ENCODE results near the gene PPP4R2. TPM values are rescaled to one million over a fixed set of nuclear protein-coding genes. Genes with fewer than 3 reads are reported as not detected.

PPP4R2 gene
- total RNA-seq, 4 donors from 2014 or later, result 31.0 to 60.5 (median 47.0) TPM

GRCh38 chr3:72995337-72995736 lies 1.3 kb upstream of the PPP4R2 start:
- H3K4me3 ChIP-seq, result no peak overlapping the region
- peak in 1 of 2 donors; percentile 28 for DNase-seq
- intact Hi-C loops (cut with DNase I; ENCODE audit: low total_unique reads), result loop anchor here (5.0 to 10.0 kb wide), 2 partner anchors 108 to 551 kb away; partner anchors contain the start of genes GXYLT2 and RYBP
- peaks cover 28 to 32% of the 10 kb centered on the region in 2 donors for H3K4me1 ChIP-seq
- no peaks in the 10 kb centered on the region for H3K27me3 ChIP-seq
- no peaks in the 10 kb centered on the region for H3K9me3 ChIP-seq
- in situ Hi-C loops (cut with MboI; ENCODE audit: low sequenced_read_pairs in 4 of 4), result no loop called here
- H3K36me3 ChIP-seq, result no peaks in the 10 kb centered on the region
- H3K27ac ChIP-seq, result peak overlapping the region; percentile 90 to 99 (median 98)
- TF ChIP-seq, protein P1, sequence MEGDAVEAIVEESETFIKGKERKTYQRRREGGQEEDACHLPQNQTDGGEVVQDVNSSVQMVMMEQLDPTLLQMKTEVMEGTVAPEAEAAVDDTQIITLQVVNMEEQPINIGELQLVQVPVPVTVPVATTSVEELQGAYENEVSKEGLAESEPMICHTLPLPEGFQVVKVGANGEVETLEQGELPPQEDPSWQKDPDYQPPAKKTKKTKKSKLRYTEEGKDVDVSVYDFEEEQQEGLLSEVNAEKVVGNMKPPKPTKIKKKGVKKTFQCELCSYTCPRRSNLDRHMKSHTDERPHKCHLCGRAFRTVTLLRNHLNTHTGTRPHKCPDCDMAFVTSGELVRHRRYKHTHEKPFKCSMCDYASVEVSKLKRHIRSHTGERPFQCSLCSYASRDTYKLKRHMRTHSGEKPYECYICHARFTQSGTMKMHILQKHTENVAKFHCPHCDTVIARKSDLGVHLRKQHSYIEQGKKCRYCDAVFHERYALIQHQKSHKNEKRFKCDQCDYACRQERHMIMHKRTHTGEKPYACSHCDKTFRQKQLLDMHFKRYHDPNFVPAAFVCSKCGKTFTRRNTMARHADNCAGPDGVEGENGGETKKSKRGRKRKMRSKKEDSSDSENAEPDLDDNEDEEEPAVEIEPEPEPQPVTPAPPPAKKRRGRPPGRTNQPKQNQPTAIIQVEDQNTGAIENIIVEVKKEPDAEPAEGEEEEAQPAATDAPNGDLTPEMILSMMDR (IDR thresholded peaks at IDR 0.05 in 4 of 5, conservative IDR thresholded peaks at IDR 0.05 in 1 of 5), result no peak
- TF ChIP-seq POLR2A (IDR thresholded peaks at IDR 0.05), result no peak
- peak in 1 of 2 donors; percentile 17 for ATAC-seq

DNA sequence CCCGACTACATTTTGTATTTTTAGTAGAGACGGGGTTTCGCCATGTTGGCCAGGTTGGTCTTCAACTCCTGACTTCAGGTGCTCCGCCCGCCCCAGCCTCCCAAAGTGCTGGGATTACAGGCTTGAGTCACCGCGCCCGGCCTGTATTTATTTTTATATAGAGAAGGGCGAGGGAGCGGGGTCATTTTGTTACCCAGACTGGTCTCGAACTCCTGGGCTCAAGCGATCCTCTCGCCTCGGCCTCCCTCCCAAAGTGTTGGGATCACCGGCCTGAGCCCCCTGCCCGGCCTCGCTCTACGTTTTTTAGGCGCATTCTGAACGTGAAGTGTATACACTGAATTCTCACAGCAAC lies 514 bp upstream of the PPP4R2 start:
- intact Hi-C loops (cut with DNase I; ENCODE audit: low total_unique reads), result loop anchor here (1.0 to 10.0 kb wide), 4 partner anchors 61 to 551 kb away; partner anchors contain the start of genes GXYLT2, RYBP and SHQ1
- Histone ChIP-seq H3K4me1 (peaks cover 36 to 39% of the 10 kb centered on the region in 2 donors), H3K27ac (peak overlapping the region; percentile 90 to 99 (median 98)), H3K9me3 (no peaks in the 10 kb centered on the region), H3K4me3 (peak overlapping the region; percentile 91 to 94 (median 93)), H3K36me3 (no peaks in the 10 kb centered on the region), H3K27me3 (no peaks in the 10 kb centered on the region)
- TF ChIP-seq POLR2A (IDR thresholded peaks at IDR 0.05), result no peak
- TF ChIP-seq, protein P1 (IDR thresholded peaks at IDR 0.05 in 4 of 5, conservative IDR thresholded peaks at IDR 0.05 in 1 of 5), result no peak
- in situ Hi-C loops (cut with MboI; ENCODE audit: low sequenced_read_pairs in 4 of 4), result no loop called here
- no peak for ATAC-seq
- DNase-seq, result no peak

DNA sequence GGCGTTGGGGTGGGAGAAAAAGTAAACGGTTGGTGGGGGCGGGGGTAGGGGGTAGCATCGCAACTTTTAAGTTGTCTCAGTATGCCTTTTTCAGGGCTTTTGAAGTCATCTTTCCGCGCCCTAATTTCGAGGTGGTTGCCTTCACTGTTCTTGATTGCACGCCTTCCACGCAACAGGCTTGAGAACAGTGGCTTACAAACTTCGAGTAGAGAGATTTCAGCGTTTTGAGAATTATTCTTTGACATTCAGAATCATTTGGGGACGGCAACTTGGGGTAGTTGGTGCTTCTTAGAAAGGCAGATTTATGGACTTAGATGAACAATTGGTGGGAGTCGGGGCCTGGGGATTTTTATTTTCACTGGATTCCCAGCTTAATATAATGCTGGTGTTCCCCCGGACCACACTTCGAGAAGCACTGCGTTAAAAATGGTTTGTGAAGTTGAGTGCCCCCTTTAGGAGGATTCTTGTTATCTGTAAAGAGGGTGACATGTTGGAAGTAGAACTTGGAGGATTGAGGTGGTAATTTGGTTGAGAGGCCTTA lies 880 bp downstream of the PPP4R2 start:
- no peaks in the 10 kb centered on the region for H3K9me3 ChIP-seq
- no peaks in the 10 kb centered on the region for H3K27me3 ChIP-seq
- TF ChIP-seq, protein P1 (IDR thresholded peaks at IDR 0.05 in 4 of 5, conservative IDR thresholded peaks at IDR 0.05 in 1 of 5), result peak in 3 of 5 experiments; percentile 19 to 53 (median 33)
- TF ChIP-seq POLR2A (IDR thresholded peaks at IDR 0.05), result no peak
- intact Hi-C loops (cut with DNase I; ENCODE audit: low total_unique reads) (loop anchor here (1.0 to 10.0 kb wide), 4 partner anchors 59 to 553 kb away; partner anchors contain the start of genes GXYLT2 and RYBP), in situ Hi-C loops (cut with MboI; ENCODE audit: low sequenced_read_pairs in 4 of 4) (no loop called here)
- ATAC-seq, result peak; percentile 19 to 40
- H3K36me3 ChIP-seq, result no peaks in the 10 kb centered on the region
- no peak for DNase-seq
- peak overlapping the region; percentile 90 to 99 (median 98) for H3K27ac ChIP-seq
- H3K4me1 ChIP-seq, result peaks cover 44 to 51% of the 10 kb centered on the region in 2 donors
- peak overlapping the region; percentile 91 to 94 (median 93) for H3K4me3 ChIP-seq

GRCh38 chr3:72998466-72998865 lies 1.9 kb downstream of the PPP4R2 start:
- DNase-seq (no peak), ATAC-seq (no peak)
- TF ChIP-seq, protein P1 (IDR thresholded peaks at IDR 0.05 in 4 of 5, conservative IDR thresholded peaks at IDR 0.05 in 1 of 5), result no peak
- TF ChIP-seq POLR2A (IDR thresholded peaks at IDR 0.05), result no peak
- Histone ChIP-seq H3K4me3 (peak overlapping the region; percentile 91 to 94 (median 93)), H3K4me1 (peaks cover 51 to 60% of the 10 kb centered on the region in 2 donors), H3K36me3 (no peaks in the 10 kb centered on the region), H3K27ac (peak overlapping the region; percentile 90 to 99 (median 98)), H3K9me3 (no peaks in the 10 kb centered on the region), H3K27me3 (no peaks in the 10 kb centered on the region)
- in situ Hi-C loops (cut with MboI; ENCODE audit: low sequenced_read_pairs in 4 of 4), result no loop called here
- intact Hi-C loops (cut with DNase I; ENCODE audit: low total_unique reads), result loop anchor here (5.0 to 10.0 kb wide), 2 partner anchors 111 to 554 kb away; partner anchors contain the start of genes GXYLT2 and RYBP
